Jurkat, Clone E6-1 (cell line): ENCODE measurements around the gene ZFAND6. TPM values are rescaled to one million over a fixed set of nuclear protein-coding genes. Genes with fewer than 3 reads are reported as not detected.
A peak's percentile ranks its signal among the peaks of the same experiment; 100 is the strongest.
"Not testable (repeated sequence)": the region's sequence is repeated elsewhere in the genome, so short reads cannot be mapped to it uniquely, and the experiment has no call there.

Source experiments
- DNase-seq: peaks from one replicate; pipeline ENCODE4 v3.0.0-alpha.2; 2011; ENCODE audit warnings: low read depth, low spot score
- H3K4me3 ChIP-seq: 2 replicates; pipeline ENCODE4 v1.5.1; 2011; ENCODE audit warnings: mild to moderate bottlenecking, low read length, control low read depth, moderate library complexity
- polyA plus RNA-seq: library from polyadenylated mRNA; unstranded; fragments of >200 nt; gene quantifications from one replicate; pipeline ENCODE4 v1.2.1, GENCODE V29; 2012; ENCODE audit warnings: missing spikeins; ENCODE audit not compliant: insufficient read length, insufficient read depth

ZFAND6 gene
- 82.5 TPM for polyA plus RNA-seq

GRCh38 chr15:80058851-80059785 is at the start of gene ZFAND6:
Gene ZFAND6, plus strand, starts transcription at chr15:80059676. Its CDS starts 60,669 bp downstream, at chr15:80120345.
- peak within 1 kb of the TSS; percentile 67 for H3K4me3 ChIP-seq
- DNase-seq, result peak; percentile 88

GRCh38 chr15:80010131-80010673 is 49.3 kb upstream of the ZFAND6 start:
- no peak overlapping the region for H3K4me3 ChIP-seq
- no peak for DNase-seq

- not testable (repeated sequence) for H3K4me3 ChIP-seq, DNase-seq
Measured at GRCh38 chr15:80011041-80011523, 48.4 kb upstream of the ZFAND6 start.

GRCh38 chr15:80011596-80011995 is 47.9 kb upstream of the ZFAND6 start:
- no peak for DNase-seq
- H3K4me3 ChIP-seq, result no peak overlapping the region

- no peak overlapping the region for H3K4me3 ChIP-seq
- DNase-seq, result no peak
Measured at GRCh38 chr15:80012060-80012726, 47.3 kb upstream of the ZFAND6 start.

- H3K4me3 ChIP-seq, DNase-seq: not testable (repeated sequence)
Measured at GRCh38 chr15:80014186-80014585, 45.3 kb upstream of the ZFAND6 start.

- H3K4me3 ChIP-seq, result no peak overlapping the region
- DNase-seq, result no peak
Measured at GRCh38 chr15:80015156-80015555, 44.3 kb upstream of the ZFAND6 start.

- DNase-seq, result not testable (repeated sequence)
Measured at GRCh38 chr15:80016506-80016905, 43.0 kb upstream of the ZFAND6 start.

GRCh38 chr15:80017139-80017538 is 42.3 kb upstream of the ZFAND6 start:
- H3K4me3 ChIP-seq, result not testable (repeated sequence)

More at GRCh38 chr15:80016506-80016905, 43.0 kb upstream of the ZFAND6 start:
- not testable (repeated sequence) for H3K4me3 ChIP-seq

GRCh38 chr15:80019168-80019745 is 40.2 kb upstream of the ZFAND6 start:
- no peak for DNase-seq
- no peak overlapping the region for H3K4me3 ChIP-seq

More at GRCh38 chr15:80017139-80017538, 42.3 kb upstream of the ZFAND6 start:
- not testable (repeated sequence) for DNase-seq

GRCh38 chr15:80020149-80020548 is 39.3 kb upstream of the ZFAND6 start:
- DNase-seq, H3K4me3 ChIP-seq: not testable (repeated sequence)

GRCh38 chr15:80020731-80021130 is 38.7 kb upstream of the ZFAND6 start:
- no peak overlapping the region for H3K4me3 ChIP-seq
- no peak for DNase-seq

- no peak overlapping the region for H3K4me3 ChIP-seq
- no peak for DNase-seq
Measured at GRCh38 chr15:80026310-80026709, 33.2 kb upstream of the ZFAND6 start.

- peak; percentile 48 for DNase-seq
- H3K4me3 ChIP-seq, result no peak overlapping the region
Measured at GRCh38 chr15:80026754-80027153, 32.7 kb upstream of the ZFAND6 start.

GRCh38 chr15:80028937-80029336 is 30.5 kb upstream of the ZFAND6 start:
- DNase-seq, result no peak

GRCh38 chr15:80031841-80032240 is 27.6 kb upstream of the ZFAND6 start:
- no peak overlapping the region for H3K4me3 ChIP-seq
- DNase-seq, result no peak

More at GRCh38 chr15:80028937-80029336, 30.5 kb upstream of the ZFAND6 start:
- H3K4me3 ChIP-seq, result no peak overlapping the region

- no peak overlapping the region for H3K4me3 ChIP-seq
- DNase-seq, result no peak
Measured at GRCh38 chr15:80034629-80035028, 24.8 kb upstream of the ZFAND6 start.

GRCh38 chr15:80036071-80036470 is 23.4 kb upstream of the ZFAND6 start:
- no peak overlapping the region for H3K4me3 ChIP-seq
- no peak for DNase-seq
